ENCODE data around the gene COX7A1. TPM values are rescaled to one million over a fixed set of nuclear protein-coding genes. Genes with fewer than 3 reads are reported as not detected.

Gene COX7A1
- total and polyA plus RNA-seq, 10 of the 15 experiments (the other 5 are each of a cell fraction or from before 2014, with no cell fraction given) = not detected

GRCh38 chr19:36169084-36169760 is 17.0 kb upstream of the COX7A1 start:
- TSS peak; percentile 57 for BruUV-seq (replicated peaks)
- no peak for FAIRE-seq

More at GRCh38 chr19:36169084-36169760, 17.0 kb upstream of the COX7A1 start:
- H3K27ac ChIP-seq (ENCODE audit: control insufficient read depth, insufficient read depth) = no peak overlapping the region
- ChIA-PET RAD21 (ENCODE audit: unreplicated experiment) (interaction anchor here (0.9 to 5.0 kb wide), 5 partner anchors 40 to 238 kb away, joined by 3 to 69 read pairs (median 4); partner anchors contain the start of genes POLR2I and TBCB), POLR2A (interaction anchor here (1.0 kb wide), 1 partner anchor 41 kb away, joined by 7 read pairs; no protein-coding TSS in a partner anchor), CTCF (interaction anchor here (0.8 to 5.4 kb wide), 12 partner anchors 8 to 223 kb away, joined by 3 to 76 read pairs (median 4); partner anchors contain the start of gene POLR2I), SMC1A (ENCODE audit: uncharacterized antibody, unreplicated experiment) (interaction anchor here (0.8 to 3.5 kb wide), 5 partner anchors 41 to 275 kb away, joined by 3 to 38 read pairs (median 3); partner anchors contain the start of gene THAP8)
- TF ChIP-seq ATF7 (IDR thresholded peaks at IDR 0.05; ENCODE audit: low read depth) = no peak
- no peak for TF ChIP-seq NR2C2 (IDR thresholded peaks at IDR 0.05; ENCODE audit: borderline replicate concordance, control insufficient read depth, insufficient read length, low read depth)
- TF ChIP-seq HCFC1 (IDR thresholded peaks at IDR 0.05; ENCODE audit: low read length) = no peak
- no peak for TF ChIP-seq TCF3 (IDR thresholded peaks at IDR 0.05; ENCODE audit: borderline replicate concordance, insufficient read depth, low read depth, low read length)
- TF ChIP-seq, protein P1, sequence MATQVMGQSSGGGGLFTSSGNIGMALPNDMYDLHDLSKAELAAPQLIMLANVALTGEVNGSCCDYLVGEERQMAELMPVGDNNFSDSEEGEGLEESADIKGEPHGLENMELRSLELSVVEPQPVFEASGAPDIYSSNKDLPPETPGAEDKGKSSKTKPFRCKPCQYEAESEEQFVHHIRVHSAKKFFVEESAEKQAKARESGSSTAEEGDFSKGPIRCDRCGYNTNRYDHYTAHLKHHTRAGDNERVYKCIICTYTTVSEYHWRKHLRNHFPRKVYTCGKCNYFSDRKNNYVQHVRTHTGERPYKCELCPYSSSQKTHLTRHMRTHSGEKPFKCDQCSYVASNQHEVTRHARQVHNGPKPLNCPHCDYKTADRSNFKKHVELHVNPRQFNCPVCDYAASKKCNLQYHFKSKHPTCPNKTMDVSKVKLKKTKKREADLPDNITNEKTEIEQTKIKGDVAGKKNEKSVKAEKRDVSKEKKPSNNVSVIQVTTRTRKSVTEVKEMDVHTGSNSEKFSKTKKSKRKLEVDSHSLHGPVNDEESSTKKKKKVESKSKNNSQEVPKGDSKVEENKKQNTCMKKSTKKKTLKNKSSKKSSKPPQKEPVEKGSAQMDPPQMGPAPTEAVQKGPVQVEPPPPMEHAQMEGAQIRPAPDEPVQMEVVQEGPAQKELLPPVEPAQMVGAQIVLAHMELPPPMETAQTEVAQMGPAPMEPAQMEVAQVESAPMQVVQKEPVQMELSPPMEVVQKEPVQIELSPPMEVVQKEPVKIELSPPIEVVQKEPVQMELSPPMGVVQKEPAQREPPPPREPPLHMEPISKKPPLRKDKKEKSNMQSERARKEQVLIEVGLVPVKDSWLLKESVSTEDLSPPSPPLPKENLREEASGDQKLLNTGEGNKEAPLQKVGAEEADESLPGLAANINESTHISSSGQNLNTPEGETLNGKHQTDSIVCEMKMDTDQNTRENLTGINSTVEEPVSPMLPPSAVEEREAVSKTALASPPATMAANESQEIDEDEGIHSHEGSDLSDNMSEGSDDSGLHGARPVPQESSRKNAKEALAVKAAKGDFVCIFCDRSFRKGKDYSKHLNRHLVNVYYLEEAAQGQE (IDR thresholded peaks at IDR 0.05; ENCODE audit: low read depth, low read length) = no peak
- TF ChIP-seq SMAD5 (IDR thresholded peaks at IDR 0.05; ENCODE audit: low read depth) = no peak
- no peak for TF ChIP-seq KAT2A (conservative IDR thresholded peaks at IDR 0.05; ENCODE audit: control insufficient read depth, low read depth, low read length)
- no peak for TF ChIP-seq RAD21 (IDR thresholded peaks at IDR 0.05; ENCODE audit: insufficient read depth, low read depth, low read length)
- no peak for TF ChIP-seq YBX1 (IDR thresholded peaks at IDR 0.05)
- no peak for TF ChIP-seq SKIL (IDR thresholded peaks at IDR 0.05; ENCODE audit: low read depth, poor library complexity, severe bottlenecking)
- no peak for TF ChIP-seq TBL1XR1 (IDR thresholded peaks at IDR 0.05; ENCODE audit: low read depth, low read length)
- no peak overlapping the region for H3K9ac ChIP-seq (ENCODE audit: control insufficient read depth, insufficient read depth, low read length)
- no peaks in the 10 kb centered on the region for H3K27me3 ChIP-seq (replicated peaks in 1 of 2; ENCODE audit: control insufficient read depth in 2 of 2, insufficient read depth in 2 of 2, low read length in 1 of 2)
- H3K4me2 ChIP-seq (ENCODE audit: control insufficient read depth, insufficient read depth) = no peak overlapping the region
- no peaks in the 10 kb centered on the region for H3K79me2 ChIP-seq (ENCODE audit: control insufficient read depth, insufficient read depth, low read length)
- no peak overlapping the region for H3K4me3 ChIP-seq
- H3K9me3 ChIP-seq (replicated peaks; ENCODE audit: control insufficient read depth, insufficient read depth, low read length) = no peaks in the 10 kb centered on the region
- DNase-seq (ENCODE audit: low read depth, low spot score) = no peak
- 91% methylated on average over 9 of the region's 9 CpGs for WGBS (ENCODE audit: insufficient coverage, insufficient replicate concordance, low lambda C conversion rate, missing lambda C conversion rate)
- no peaks in the 10 kb centered on the region for H3K36me3 ChIP-seq (ENCODE audit: control insufficient read depth in 2 of 2, insufficient read depth in 2 of 2, low read length in 1 of 2)
- H4K20me1 ChIP-seq (ENCODE audit: control insufficient read depth, insufficient read depth) = no peaks in the 10 kb centered on the region
- intact Hi-C loops (cut with micrococcal nuclease; ENCODE audit: unreplicated experiment) (no loop called here), in situ Hi-C loops (cut with MboI) (no loop called here)
- no peak overlapping the region for H2AFZ ChIP-seq (ENCODE audit: control insufficient read depth, low read depth, low read length)
- H3K4me1 ChIP-seq (ENCODE audit: control insufficient read depth, insufficient read depth, low read length) = no peaks in the 10 kb centered on the region
- no peak for ATAC-seq

Data from GM12878 (cell line).